Suprapubic skin (tissue), 4 donors: ENCODE data around the gene CHSY1.

Experiments used
- CTCF ChIP-seq, 2 donors: fragments of 200-600 bp in 1 of 2; fragments of 450-650 bp in 1 of 2; sonication (generic) in 1 of 2; IDR thresholded peaks; one replicate each; pipeline ENCODE4 v1.5.1; 2016 to 2019; ENCODE audit warnings: antibody characterized with exemption in 2 of 2, mild to moderate bottlenecking in 1 of 2, moderate library complexity in 1 of 2
- POLR2A ChIP-seq, 2 donors: fragments of 450-650 bp; IDR thresholded peaks; one replicate each; pipeline ENCODE4 v1.6.1; 2017; ENCODE audit warnings: antibody characterized with exemption in 2 of 2, mild to moderate bottlenecking in 2 of 2, moderate library complexity in 2 of 2
- POLR2AphosphoS5 ChIP-seq, 3 donors: sonication (generic); formaldehyde crosslinking; IDR thresholded peaks; one replicate each; pipeline ENCODE4 v1.6.1; 2017; ENCODE audit warnings: antibody characterized with exemption in 3 of 3

DNA sequence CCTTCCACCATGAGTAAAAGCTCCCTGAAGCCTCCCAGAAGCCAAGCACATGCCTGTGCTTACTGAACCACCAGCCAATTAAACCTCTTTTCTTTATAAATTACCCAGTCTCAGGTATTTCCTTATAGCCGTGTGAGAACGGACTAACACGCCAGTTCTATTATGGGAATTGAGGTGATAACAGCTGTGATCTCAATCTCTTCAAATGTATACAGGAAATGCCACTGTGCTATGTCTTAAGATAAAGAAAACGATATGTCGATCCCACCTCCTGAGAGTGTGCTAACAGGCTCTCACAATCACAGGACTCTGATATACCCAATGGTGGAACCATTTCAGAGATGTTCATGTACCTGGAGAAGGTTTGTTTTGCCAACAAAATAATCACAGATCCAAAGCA is 26.2 kb downstream of the CHSY1 start:
- TF ChIP-seq POLR2A (IDR thresholded peaks at IDR 0.05) = no peak
- no peak for TF ChIP-seq CTCF (IDR thresholded peaks at IDR 0.05)
- no peak for TF ChIP-seq POLR2AphosphoS5 (IDR thresholded peaks at IDR 0.05)
